Transverse colon (tissue), 4 donors: ENCODE results near the gene UTRN. TPM values are rescaled to one million over a fixed set of nuclear protein-coding genes. Genes with fewer than 3 reads are reported as not detected.

ENCODE experiments used
- DNase-seq: peaks from one replicate; pipeline ENCODE4 v3.0.0-alpha.2; 2019
- H3K27ac ChIP-seq, 4 donors: fragments of 200-600 bp; sonication (generic); 2 replicates each; pipeline ENCODE4 v1.5.1; 2016 to 2018; ENCODE audit warnings: inconsistent platforms in 4 of 4
- H3K27me3 ChIP-seq: fragments of 200-600 bp; sonication (generic); 2 replicates; pipeline ENCODE4 v1.5.1; 2017; ENCODE audit warnings: inconsistent platforms
- H3K36me3 ChIP-seq, 4 donors: fragments of 200-600 bp; sonication (generic); 2 replicates each; pipeline ENCODE4 v1.5.1; 2017 to 2019; ENCODE audit warnings: inconsistent platforms in 4 of 4
- H3K4me1 ChIP-seq, 4 donors: fragments of 200-600 bp; sonication (generic); 2 replicates each; pipeline ENCODE4 v1.5.1; 2017 to 2020; ENCODE audit warnings: inconsistent platforms in 4 of 4
- H3K4me3 ChIP-seq, 4 donors: fragments of 200-600 bp; sonication (generic); 1 replicate in 1 of 4; 2 replicates in 3 of 4; pipeline versions ENCODE4 v1.5.1 to v1.6.1; 2017 to 2019; ENCODE audit warnings: inconsistent platforms in 4 of 4
- H3K9me3 ChIP-seq, 2 donors: fragments of 200-600 bp; sonication (generic); 2 replicates each; pipeline ENCODE4 v1.5.1; 2017 to 2019; ENCODE audit warnings: inconsistent platforms in 2 of 2
- EP300 ChIP-seq: sonication (generic); formaldehyde crosslinking; IDR thresholded peaks from one replicate; pipeline ENCODE4 v1.6.1; 2017; ENCODE audit warnings: antibody characterized with exemption, low read depth
- POLR2A ChIP-seq: fragments of 450-650 bp; IDR thresholded peaks from one replicate; pipeline ENCODE4 v1.6.1; 2016; ENCODE audit warnings: antibody characterized with exemption, mild to moderate bottlenecking, moderate library complexity
- POLR2AphosphoS5 ChIP-seq, 3 donors: sonication (generic); formaldehyde crosslinking; IDR thresholded peaks; one replicate each; pipeline ENCODE4 v1.6.1; 2016; ENCODE audit warnings: antibody characterized with exemption in 3 of 3
- WGBS, 2 donors: methylation state at CpG; one replicate each; pipeline ENCODE4 v1.1.5; 2018; ENCODE audit warnings: low coverage in 1 of 2; 5-methylcytosine and 5-hydroxymethylcytosine counted together
- in situ Hi-C, 4 donors: fragments of 200-750 bp; cut with MboI; loops; one replicate each; pipeline versions ENCODE4 v1.15.0 to v1.15.1; 2017; ENCODE audit warnings: low sequenced_read_pairs in 3 of 4, low pct_ligation_motif_present in 1 of 4, low pct_unique_long_range_greater_than_20kb in 1 of 4
- intact Hi-C: fragments of 100-400 bp; cut with DNase I; formaldehyde crosslinking; loops from one replicate; pipeline ENCODE4 v1.15.1; 2023; ENCODE audit warnings: low total_unique reads
- total RNA-seq, 4 donors: library from RNA; depleted of rRNA; stranded (reverse); fragments of >200 nt; gene quantifications; one replicate each; pipeline ENCODE4 v1.1.0, GENCODE V29; 2016
- TF ChIP-seq, protein P1 (sequence below), 5 experiments: fragments of 200-600 bp in 3 of 5; fragments of 450-650 bp in 2 of 5; sonication (generic) in 3 of 5; IDR thresholded peaks; 1 replicate in 2 of 5; 2 replicates in 3 of 5; pipeline ENCODE4 v1.5.1; 2016 to 2017; ENCODE audit warnings: antibody characterized with exemption in 5 of 5, inconsistent platforms in 3 of 5, mild to moderate bottlenecking in 2 of 5, moderate library complexity in 1 of 5

The UTRN gene
- total RNA-seq, 4 donors from 2014 or later: 42.3 to 134 (median 94.1) TPM

DNA sequence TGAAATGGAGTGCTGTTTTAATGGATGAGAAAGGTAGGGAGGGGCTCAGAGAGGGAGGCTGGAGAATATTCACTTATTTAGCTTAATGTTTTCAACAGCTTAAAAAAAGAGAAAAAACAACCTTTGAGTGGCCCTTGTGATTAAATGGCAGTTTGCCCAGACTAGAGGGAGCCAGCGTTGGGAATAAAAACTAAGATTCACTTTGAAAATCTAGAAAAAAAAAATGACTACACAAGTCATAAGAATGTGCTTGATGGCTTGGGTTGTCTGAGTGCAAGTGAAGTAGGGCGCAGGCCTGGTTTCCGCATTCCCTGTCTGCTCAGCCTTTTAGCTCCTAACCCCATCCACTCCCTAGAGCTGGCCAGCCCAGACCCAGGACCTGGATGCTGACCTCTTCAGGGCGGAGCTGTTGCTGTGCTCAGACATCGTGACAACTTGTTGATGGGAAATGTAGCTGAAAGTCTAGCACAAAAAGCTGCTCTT lies 28.9 kb downstream of the UTRN start:
- no peaks in the 10 kb centered on the region for H3K36me3 ChIP-seq
- intact Hi-C loops: no loop called here
- peaks cover 0 to 46% (median 19%) of the 10 kb centered on the region in 4 donors for H3K4me1 ChIP-seq
- H3K27me3 ChIP-seq: no peaks in the 10 kb centered on the region
- H3K27ac ChIP-seq: peak overlapping the region; percentile 1 to 52 (median 17)
- no peak for DNase-seq
- in situ Hi-C loops: no loop called here
- H3K4me3 ChIP-seq: no peak overlapping the region
- TF ChIP-seq, protein P1, sequence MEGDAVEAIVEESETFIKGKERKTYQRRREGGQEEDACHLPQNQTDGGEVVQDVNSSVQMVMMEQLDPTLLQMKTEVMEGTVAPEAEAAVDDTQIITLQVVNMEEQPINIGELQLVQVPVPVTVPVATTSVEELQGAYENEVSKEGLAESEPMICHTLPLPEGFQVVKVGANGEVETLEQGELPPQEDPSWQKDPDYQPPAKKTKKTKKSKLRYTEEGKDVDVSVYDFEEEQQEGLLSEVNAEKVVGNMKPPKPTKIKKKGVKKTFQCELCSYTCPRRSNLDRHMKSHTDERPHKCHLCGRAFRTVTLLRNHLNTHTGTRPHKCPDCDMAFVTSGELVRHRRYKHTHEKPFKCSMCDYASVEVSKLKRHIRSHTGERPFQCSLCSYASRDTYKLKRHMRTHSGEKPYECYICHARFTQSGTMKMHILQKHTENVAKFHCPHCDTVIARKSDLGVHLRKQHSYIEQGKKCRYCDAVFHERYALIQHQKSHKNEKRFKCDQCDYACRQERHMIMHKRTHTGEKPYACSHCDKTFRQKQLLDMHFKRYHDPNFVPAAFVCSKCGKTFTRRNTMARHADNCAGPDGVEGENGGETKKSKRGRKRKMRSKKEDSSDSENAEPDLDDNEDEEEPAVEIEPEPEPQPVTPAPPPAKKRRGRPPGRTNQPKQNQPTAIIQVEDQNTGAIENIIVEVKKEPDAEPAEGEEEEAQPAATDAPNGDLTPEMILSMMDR (IDR thresholded peaks at IDR 0.05): no peak
- TF ChIP-seq POLR2A: no peak
- TF ChIP-seq POLR2AphosphoS5 (IDR thresholded peaks at IDR 0.05): no peak
- no peak for TF ChIP-seq EP300
- 0 to 73% methylated on average over 1 to 5 of the region's 5 CpGs for whole genome bisulfite sequencing, 2 donors
- no peaks in the 10 kb centered on the region for H3K9me3 ChIP-seq

DNA sequence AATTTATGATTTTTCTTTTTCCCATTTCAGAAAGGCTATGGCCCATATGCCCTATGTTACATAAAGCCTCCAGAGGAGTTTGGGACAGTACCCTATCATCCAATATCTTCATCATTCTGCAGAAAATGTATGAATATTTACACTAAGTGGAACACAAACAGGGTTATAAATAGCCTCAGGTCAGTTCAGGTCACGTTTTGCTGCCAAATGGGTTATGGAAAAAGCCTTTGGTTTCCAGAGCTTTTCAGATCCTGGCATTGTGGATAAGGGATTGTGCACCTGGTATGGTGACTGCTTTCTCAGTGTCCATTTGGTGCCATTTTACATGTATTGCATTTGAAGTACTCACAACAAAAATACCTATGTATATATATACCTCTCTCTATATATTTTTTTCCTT lies 29.4 kb downstream of the UTRN start:
- H3K36me3 ChIP-seq: no peaks in the 10 kb centered on the region
- no peaks in the 10 kb centered on the region for H3K27me3 ChIP-seq
- H3K4me3 ChIP-seq: no peak overlapping the region
- TF ChIP-seq EP300 (no peak), POLR2AphosphoS5 (IDR thresholded peaks at IDR 0.05) (no peak), POLR2A (no peak)
- TF ChIP-seq, protein P1 (IDR thresholded peaks at IDR 0.05): no peak
- intact Hi-C loops (no loop called here), in situ Hi-C loops (no loop called here)
- DNase-seq: no peak
- H3K4me1 ChIP-seq: peaks cover 0 to 46% (median 19%) of the 10 kb centered on the region in 4 donors
- WGBS, 2 donors: 67 to 72% methylated on average over 1 of the region's 1 CpG
- H3K27ac ChIP-seq: peak overlapping the region; percentile 1 to 52 (median 17)
- no peaks in the 10 kb centered on the region for H3K9me3 ChIP-seq

DNA sequence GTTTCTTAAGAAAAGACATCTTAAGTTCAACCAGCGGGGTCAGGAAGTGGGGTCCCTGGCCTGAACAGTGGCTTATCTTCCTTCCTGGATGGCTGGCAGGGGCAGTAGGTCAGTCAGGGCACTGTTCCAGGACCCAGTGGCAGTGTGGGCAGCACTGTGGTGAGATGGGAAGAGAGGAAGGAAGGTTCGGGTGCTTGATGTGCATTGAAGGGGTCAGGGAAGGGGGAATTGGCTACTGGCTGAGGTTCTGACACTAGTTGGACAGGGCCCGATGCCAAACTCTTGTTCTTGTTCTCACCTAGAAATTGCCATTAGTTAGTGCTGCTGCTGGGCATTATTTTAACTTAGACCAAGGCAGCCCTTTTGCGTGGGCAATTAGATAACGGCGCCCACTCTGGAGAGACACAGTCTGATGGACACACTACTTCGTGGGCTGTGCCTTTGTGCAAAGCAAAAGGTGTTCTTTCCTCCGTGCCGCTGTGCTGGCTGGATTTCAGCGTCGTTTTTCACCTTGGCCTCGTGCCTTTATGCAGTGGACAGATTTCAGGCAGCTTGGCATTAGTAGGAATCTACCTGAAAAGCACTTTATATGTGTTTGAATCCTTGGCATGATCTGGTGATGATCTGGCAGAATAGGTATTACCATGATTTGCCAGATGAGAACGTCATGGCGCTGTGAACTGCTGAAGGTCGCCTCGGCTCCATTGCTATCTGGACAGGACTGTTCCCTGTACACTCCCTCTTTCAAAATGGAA lies 30.3 kb downstream of the UTRN start:
- no peaks in the 10 kb centered on the region for H3K9me3 ChIP-seq
- TF ChIP-seq EP300 (no peak), POLR2AphosphoS5 (IDR thresholded peaks at IDR 0.05) (no peak), POLR2A (no peak)
- TF ChIP-seq, protein P1 (IDR thresholded peaks at IDR 0.05): no peak
- whole genome bisulfite sequencing, 2 donors: 86 to 100% methylated on average over 7 to 16 of the region's 16 CpGs
- DNase-seq: no peak
- H3K4me1 ChIP-seq: peaks cover 0 to 46% (median 19%) of the 10 kb centered on the region in 4 donors
- intact Hi-C loops (no loop called here), in situ Hi-C loops (no loop called here)
- no peak overlapping the region for H3K4me3 ChIP-seq
- peak overlapping the region in 3 of 4 donors; percentile 5 to 11 (median 10) for H3K27ac ChIP-seq
- no peaks in the 10 kb centered on the region for H3K27me3 ChIP-seq
- H3K36me3 ChIP-seq: no peaks in the 10 kb centered on the region

DNA sequence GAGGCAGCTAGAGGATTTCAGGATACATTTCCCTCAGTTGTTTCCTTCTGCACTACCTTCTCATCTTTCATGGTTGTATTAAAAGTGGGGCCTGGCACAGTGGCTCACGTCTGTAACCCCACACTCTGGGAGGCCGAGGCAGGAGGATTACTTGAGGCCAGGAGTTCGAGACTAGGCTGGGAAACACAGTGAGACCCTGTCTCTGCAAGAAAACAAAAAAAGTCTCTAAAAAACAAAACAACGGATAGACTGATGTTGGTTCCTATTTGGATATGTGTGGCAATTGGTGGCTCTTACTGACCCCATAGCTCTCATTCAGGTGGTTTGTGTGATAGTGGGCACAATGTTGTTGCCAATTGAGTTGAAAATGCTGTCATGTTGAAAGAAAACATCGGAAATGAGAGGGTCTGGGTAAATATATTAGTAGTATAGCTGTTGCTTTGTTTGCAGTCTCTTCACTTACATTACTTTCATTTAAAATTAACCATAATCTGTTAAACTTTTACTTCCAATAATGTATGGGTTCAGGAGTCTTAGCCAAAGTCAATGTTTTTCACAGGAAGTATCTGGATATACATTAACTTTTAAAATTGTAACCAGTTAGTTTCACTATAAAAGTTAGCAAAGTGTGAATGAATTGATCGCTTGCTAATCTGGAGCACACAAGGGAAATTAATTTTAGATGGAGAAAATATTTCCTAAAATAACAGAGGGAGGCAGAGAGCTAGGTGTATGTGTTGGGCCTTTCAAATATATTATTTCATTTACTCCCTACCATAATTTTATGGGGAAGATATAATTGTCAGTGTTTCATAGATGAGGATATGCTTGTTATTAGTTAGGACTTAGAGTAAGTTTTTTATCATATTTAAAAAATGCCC lies 31.1 kb downstream of the UTRN start:
- H3K36me3 ChIP-seq: no peaks in the 10 kb centered on the region
- peak overlapping the region in 2 of 4 donors; percentile 5 to 29 for H3K27ac ChIP-seq
- H3K4me1 ChIP-seq: peaks cover 0 to 46% (median 19%) of the 10 kb centered on the region in 4 donors
- no peaks in the 10 kb centered on the region for H3K27me3 ChIP-seq
- intact Hi-C loops (no loop called here), in situ Hi-C loops (no loop called here)
- 68 to 71% methylated on average over 6 of the region's 6 CpGs for WGBS, 2 donors
- TF ChIP-seq POLR2AphosphoS5 (IDR thresholded peaks at IDR 0.05): no peak
- TF ChIP-seq EP300: no peak
- TF ChIP-seq, protein P1 (IDR thresholded peaks at IDR 0.05): no peak
- TF ChIP-seq POLR2A: no peak
- DNase-seq: no peak
- H3K4me3 ChIP-seq: no peak overlapping the region
- H3K9me3 ChIP-seq: no peaks in the 10 kb centered on the region
